ENCODE measurements around the gene EPDR1. TPM values are rescaled to one million over a fixed set of nuclear protein-coding genes. Genes with fewer than 3 reads are reported as not detected.

EPDR1 gene
- total and polyA plus RNA-seq, 2 of the 4 experiments (the other 2 are of a cell fraction) = under 0.01 to 0.09 TPM

GRCh38 chr7:37970211-37970610 is 49.8 kb downstream of the EPDR1 start:
- Histone ChIP-seq H3K9ac (ENCODE audit: low read depth, low read length) (no peak overlapping the region), H3K4me3 (ENCODE audit: insufficient read depth, low read depth, low read length) (no peak overlapping the region), H3K18ac (ENCODE audit: low read depth, low read length) (no peak overlapping the region), H2AK9ac (replicated peaks; ENCODE audit: low read depth, low read length, poor library complexity) (no peak overlapping the region), H3K36me3 (ENCODE audit: control insufficient read depth, insufficient read depth, low read length) (no peaks in the 10 kb centered on the region), H4K8ac (ENCODE audit: low read depth in 2 of 2, low read length in 2 of 2) (no peak overlapping the region), H3K4ac (ENCODE audit: low read depth, low read length) (no peak overlapping the region), H3K27me3 (ENCODE audit: control insufficient read depth, insufficient read depth, low read length) (no peaks in the 10 kb centered on the region), H3K56ac (ENCODE audit: extremely low read depth, insufficient read depth, low read length) (no peak overlapping the region), H2BK120ac (ENCODE audit: low read depth, low read length) (no peak overlapping the region), H2AFZ (replicated peaks; ENCODE audit: low read length, poor library complexity) (no peak overlapping the region), H3K23ac (ENCODE audit: low read depth, low read length) (no peak overlapping the region), H2BK20ac (ENCODE audit: low read depth, low read length) (no peak overlapping the region), H3K9me1 (ENCODE audit: insufficient read depth, low read length) (no peaks in the 10 kb centered on the region), H3K4me2 (ENCODE audit: low read depth, low read length) (no peak overlapping the region), H4K20me1 (ENCODE audit: insufficient read depth, low read length) (no peaks in the 10 kb centered on the region), H3K27ac (ENCODE audit: insufficient read depth, low read length) (no peak overlapping the region), H2BK5ac (ENCODE audit: low read depth, low read length, poor library complexity, severe bottlenecking) (no peak overlapping the region), H3K79me1 (ENCODE audit: low read depth in 1 of 2, low read length in 2 of 2) (no peaks in the 10 kb centered on the region), H3K4me1 (ENCODE audit: control insufficient read depth, insufficient read depth, low read length) (no peaks in the 10 kb centered on the region), H4K5ac (ENCODE audit: low read depth, low read length) (no peak overlapping the region), H3K9me3 (ENCODE audit: control insufficient read depth, insufficient read depth, low read length) (peaks cover 4% of the 10 kb centered on the region; the same call in 1 of the 2 replicates), H4K91ac (ENCODE audit: insufficient read depth, low read depth, low read length) (no peak overlapping the region), H2BK15ac (ENCODE audit: low read depth, low read length) (no peak overlapping the region), H3K14ac (replicated peaks; ENCODE audit: low read depth, low read length) (no peak overlapping the region), H2AK5ac (ENCODE audit: low read depth, low read length) (no peak overlapping the region)
- BruUV-seq (replicated peaks) = no TSS peak
- WGBS, 2 experiments (ENCODE audit: extremely low coverage in 2 of 2, insufficient read length in 1 of 2) = no CpG with 5 or more reads among the region's 3 CpGs
- no peak for ATAC-seq (ENCODE audit: low read depth)
- intact Hi-C loops (cut with micrococcal nuclease) = no loop called here
- no peak for DNase-seq
- CTCF ChIA-PET = no interaction called here
- in situ Hi-C loops (cut with MboI; ENCODE audit: low sequenced_read_pairs) = no loop called here
- dilution Hi-C loops (cut with HindIII; ENCODE audit: low sequenced_read_pairs, unreplicated experiment) = no loop called here
- TF ChIP-seq USF2 (IDR thresholded peaks at IDR 0.05; ENCODE audit: low read depth, low read length) = no peak
- no peak for TF ChIP-seq RCOR1 (IDR thresholded peaks at IDR 0.05; ENCODE audit: insufficient replicate concordance, low read length)
- no peak for TF ChIP-seq MXI1 (IDR thresholded peaks at IDR 0.05; ENCODE audit: borderline replicate concordance, low read depth, low read length)
- no peak for TF ChIP-seq CHD1 (IDR thresholded peaks at IDR 0.05; ENCODE audit: low read depth, low read length)
- TF ChIP-seq CTCF (conservative IDR thresholded peaks at IDR 0.05; ENCODE audit: low read depth, low read length) = no peak
- TF ChIP-seq RFX5 (IDR thresholded peaks at IDR 0.05; ENCODE audit: low read depth, low read length) = no peak
- TF ChIP-seq ELK1 (IDR thresholded peaks at IDR 0.05; ENCODE audit: borderline replicate concordance, low read depth, low read length) = no peak
- no peak for TF ChIP-seq CEBPB (IDR thresholded peaks at IDR 0.05; ENCODE audit: low read depth, low read length)
- POLR2A ChIA-PET (ENCODE audit: unreplicated experiment) = no interaction called here
